Activated CD4-positive, CD25-positive, alpha-beta regulatory T cell treated with anti-CD3 and anti-CD28 coated beads, Interleukin-2, amount 50 U/mL, for 16 hours (primary cell): Measurements from ENCODE around the gene SC5D.

Experiments
- DNase-seq: peaks from one replicate; pipeline ENCODE4 v3.0.0-alpha.2; 2020; ENCODE audit warnings: low read depth, low spot score

SC5D gene

DNA sequence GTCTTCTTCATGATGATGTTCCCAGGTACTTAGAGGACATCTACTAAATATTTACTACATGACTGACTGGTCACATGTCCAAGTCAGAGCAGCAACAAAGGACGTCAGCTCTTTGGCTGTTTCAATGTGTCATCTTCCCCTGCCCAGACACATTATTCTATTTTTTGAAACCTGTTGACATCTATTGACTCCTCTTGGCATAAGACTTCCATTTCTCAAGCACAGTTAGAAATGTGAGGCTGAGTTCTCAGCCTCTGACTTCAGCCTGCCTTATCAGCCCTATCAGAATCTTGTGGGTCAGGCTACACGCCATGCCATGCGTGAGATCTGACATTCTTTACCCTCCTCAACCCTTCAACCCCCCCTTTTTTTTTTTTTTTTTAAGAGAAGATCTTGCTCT, 63.8 kb downstream of the SC5D start:
- DNase-seq = no peak
